HG03342 (cell line): ENCODE measurements around the gene DHX57.

Experiments used
- ATAC-seq: cut with Tn5 transposase; IDR thresholded peaks from one replicate; pipeline ENCODE4 v1.9.1; 2021; ENCODE audit warnings: mild to moderate bottlenecking, moderate library complexity; ENCODE audit not compliant: unreplicated experiment

The DHX57 gene

DNA sequence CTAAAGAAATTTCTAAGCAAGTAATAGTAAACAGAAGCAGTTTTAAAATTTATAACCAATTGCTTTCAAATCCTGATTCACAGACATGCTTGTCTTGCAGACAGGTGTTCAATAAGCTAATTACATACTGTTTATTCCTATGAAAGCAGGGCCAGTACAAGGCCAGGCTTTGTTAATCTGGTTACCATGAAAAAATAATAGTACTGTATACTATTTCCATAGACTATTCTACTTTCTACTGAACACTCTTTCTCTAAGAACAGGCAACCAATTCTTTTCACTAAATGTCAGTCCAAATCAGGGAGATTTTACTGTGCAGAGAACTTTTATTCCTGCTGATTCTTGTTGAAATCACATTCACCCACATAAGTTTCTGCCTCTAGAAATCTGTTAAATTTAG is 121.7 kb downstream of the DHX57 start:
- no peak for ATAC-seq

DNA sequence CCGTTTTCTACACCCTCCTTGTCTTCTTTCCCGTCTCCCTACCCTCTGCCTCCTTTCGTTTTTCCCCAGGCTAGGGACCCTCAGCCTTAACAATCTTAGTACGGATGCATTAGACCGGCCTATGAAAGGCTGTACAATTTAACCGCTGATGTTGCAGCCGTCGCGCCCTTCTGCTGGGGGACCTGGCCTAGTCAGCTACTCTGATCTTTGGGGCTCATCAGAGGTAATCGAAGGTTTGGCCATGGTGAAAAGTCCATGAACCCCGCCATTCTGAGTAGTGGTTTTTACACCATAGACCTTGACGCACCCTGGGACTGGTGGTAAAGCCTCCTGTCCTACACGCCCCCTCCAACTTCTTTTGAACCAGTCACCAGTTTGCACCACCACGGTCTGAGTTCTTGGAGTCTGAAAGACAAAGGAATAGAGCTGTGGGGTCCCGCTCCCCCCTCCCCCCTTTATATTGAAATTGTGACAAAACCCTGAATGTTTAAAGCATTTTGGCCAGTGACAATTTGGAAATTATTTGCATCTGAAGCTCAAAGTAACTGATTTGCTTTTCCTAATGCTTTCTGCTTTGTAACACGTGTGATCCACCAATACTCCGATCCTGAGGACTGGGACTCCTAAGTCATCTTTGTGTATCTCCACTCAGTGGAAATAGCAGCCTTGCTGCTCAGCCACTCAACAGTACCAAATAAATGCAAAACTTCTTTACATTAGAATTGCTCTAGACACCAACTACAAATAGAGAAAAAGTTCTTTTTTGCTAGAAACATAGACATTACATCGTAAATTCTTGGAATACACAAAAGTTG is 123.9 kb downstream of the DHX57 start:
- ATAC-seq, result peak; percentile 23

DNA sequence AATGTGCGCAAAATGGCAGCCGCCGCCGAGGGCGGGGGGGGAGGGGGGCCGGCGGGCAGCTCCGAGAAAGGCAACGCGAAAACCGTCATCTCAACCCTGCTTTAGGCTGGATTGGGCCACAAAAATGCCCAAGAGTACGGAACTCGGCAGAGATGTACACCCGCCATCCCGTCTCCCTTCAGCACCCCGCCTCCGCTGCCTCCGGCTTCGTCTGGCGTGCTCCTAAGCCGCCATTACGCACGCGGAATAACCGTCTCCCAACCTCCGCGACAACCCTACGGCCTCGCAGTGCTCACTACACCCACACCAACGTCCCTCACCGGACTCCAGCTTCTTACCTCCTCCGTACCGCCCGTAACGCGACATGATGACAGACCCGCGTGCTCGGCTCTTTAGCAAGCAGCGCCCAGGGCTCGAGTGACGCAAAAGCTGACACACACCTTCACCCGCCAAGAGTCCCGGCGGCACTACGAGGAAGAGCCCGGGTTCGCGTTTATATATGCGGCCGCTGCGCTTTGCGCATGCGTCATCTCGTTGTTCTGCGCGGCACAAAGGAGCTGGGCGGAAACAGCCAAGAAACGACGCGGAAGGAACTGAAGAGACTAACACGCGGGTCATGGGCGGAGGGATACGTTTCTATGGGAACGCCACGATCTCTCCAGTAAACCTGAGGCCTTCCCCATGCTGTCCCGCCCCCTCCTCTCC is 124.7 kb downstream of the DHX57 start, which contains the start of gene SRSF7:
Gene SRSF7, minus strand, starts transcription at position 471 of the 705 bp plus-strand sequence. Its CDS starts 105 bp downstream, at position 366.
- ATAC-seq, result peak; percentile 75

DNA sequence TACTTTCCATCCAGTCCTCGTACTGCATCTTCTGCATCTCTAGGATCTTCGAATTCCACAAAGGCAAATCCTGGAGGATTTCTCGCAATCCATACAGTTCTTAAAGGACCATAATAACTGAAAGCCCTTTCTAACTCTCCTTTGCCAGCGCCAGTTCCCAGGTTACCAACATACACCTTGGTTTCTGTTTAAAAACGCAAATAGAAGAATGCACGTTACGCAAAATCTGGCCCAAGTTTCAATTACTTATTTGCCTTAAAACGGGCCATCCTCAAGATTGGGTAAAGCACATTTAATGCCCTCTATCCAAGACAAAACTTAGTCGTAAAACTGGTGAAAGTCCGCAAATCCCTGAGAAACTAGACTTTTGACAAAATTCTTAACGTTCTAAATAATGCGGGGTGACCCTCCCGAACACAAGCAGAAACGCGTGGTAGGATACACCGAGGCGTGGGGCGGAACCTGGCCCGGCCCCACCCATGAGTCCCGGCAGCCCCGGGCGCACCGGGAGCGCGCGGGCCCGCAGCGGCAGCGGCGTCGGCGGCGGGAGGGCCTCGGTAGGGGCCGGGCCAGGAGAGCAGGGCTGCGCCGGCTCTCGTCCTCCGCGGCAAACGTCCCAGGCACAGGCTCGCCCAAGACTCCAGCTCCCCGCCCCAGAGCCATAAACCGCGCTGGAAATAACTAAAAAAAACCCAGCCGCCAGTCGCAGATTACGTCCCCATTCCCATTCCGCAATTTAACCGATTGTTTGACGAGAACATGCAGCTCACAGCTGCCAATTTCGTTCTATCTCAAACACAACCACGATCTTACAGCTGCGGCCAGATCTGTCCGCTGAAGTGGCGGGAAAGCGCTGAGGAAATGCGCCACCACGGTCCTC is 125.5 kb downstream of the DHX57 start:
- peak; percentile 32 for ATAC-seq

DNA sequence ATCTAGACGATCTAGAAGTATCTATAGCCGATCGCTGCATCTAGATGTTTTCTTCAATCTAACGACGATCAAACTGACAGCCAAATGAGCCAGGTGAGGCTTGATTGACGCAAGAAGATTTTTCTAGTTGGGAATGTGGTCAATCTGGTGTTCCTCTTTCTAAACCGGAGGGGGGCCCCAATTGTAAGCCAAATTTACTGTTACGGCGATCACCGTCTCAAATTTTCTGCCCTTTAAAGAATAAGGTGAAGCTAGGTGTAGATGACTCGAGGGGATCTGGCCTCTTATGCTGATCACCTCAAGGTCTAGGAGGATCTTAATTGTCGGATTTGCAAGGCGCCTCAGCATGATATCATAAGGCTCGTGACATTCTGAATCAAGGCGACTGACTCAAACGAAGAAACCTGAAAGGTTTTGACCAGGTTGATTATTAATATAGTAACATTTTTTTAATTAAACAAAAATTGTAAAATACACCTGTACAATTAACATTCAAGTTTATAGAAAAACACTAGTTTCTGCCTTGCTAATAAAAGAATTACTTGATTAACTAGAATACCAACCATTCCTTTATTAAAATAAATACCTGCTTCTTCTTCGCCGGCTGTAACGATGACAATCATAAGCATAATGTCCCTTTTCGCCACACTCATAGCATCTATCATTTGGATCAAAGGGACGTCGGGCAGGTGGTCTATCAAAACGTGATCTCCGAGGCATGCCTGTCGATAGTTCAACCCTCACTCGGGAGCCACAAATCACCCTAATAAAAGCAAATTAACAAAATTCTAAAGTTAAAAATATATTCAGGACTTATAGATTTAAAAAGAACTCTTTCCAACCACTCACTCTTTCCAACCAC is 126.6 kb downstream of the DHX57 start:
- no peak for ATAC-seq

DNA sequence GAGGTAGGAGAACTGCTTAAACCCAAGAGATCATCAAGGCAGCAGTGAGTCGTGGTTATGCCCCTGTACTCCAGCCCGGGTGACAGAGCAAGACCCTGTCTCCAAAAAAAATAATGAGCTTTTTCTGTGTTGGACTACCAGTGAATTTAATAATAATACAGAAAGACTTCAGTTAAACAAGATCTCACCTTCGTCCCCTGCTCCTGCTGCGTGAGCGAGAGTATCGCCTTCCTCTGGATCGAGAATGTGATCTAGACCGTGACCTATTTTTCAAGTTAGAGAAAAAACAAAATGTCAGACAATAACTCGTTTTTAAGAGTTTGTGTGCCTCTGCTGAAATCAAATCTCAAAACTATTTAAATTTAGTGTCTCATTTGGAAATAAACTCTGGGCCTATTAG is 127.3 kb downstream of the DHX57 start:
- ATAC-seq, result no peak

DNA sequence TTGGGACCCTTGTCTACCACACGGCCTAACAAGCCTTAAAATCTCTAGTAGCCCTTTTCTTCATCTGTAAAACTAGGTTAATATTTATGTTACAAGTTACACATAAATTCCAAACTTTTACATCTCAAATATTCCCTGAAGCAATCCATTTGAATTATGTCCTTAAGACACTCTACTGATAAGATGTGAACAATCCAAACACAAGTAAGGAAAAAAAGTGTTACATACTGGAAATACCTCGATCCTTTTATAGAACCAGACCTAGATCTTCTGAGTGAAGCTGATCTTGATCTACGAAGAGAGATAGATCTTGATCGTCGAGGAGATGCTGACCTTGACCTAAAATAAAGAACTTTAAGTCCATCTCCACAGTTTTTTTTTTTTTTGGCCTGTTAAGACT is 127.9 kb downstream of the DHX57 start:
- no peak for ATAC-seq
